ENCODE results near the gene FASTKD2. TPM values are rescaled to one million over a fixed set of nuclear protein-coding genes. Genes with fewer than 3 reads are reported as not detected.
A peak's percentile ranks its signal among the peaks of the same experiment; 100 is the strongest.

FASTKD2 gene
- total and polyA plus RNA-seq, 3 donors from 2014 or later = 15.5 to 28.3 (median 25.0) TPM

GRCh38 chr2:206739271-206739670 lies 26.1 kb upstream of the FASTKD2 start:
- intact Hi-C loops (cut with DNase I; ENCODE audit: low total_unique reads) = no loop called here
- WGBS, 2 donors = 68 to 87% methylated on average over 2 of the region's 2 CpGs

DNA sequence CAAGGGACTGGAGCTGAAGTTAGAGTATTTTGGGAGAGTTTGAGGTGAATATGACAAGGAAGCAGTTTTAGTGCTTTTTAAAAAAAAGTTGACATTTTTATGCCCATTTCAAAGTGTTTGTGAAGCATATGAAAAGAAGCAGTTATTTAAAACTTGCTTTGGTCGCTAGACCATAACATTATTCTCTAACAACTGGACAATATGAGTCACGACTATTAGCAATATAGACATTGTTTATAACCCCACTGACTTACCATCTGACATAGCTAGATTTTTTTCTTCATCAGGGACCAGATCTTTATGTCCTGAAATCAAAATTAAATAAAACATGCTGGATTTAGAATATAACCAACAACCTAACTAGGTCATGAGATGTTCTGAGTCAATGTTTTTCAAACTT lies 24.6 kb upstream of the FASTKD2 start:
- no peak for TF ChIP-seq POLR2A (IDR thresholded peaks at IDR 0.05)
- TF ChIP-seq, protein P1, sequence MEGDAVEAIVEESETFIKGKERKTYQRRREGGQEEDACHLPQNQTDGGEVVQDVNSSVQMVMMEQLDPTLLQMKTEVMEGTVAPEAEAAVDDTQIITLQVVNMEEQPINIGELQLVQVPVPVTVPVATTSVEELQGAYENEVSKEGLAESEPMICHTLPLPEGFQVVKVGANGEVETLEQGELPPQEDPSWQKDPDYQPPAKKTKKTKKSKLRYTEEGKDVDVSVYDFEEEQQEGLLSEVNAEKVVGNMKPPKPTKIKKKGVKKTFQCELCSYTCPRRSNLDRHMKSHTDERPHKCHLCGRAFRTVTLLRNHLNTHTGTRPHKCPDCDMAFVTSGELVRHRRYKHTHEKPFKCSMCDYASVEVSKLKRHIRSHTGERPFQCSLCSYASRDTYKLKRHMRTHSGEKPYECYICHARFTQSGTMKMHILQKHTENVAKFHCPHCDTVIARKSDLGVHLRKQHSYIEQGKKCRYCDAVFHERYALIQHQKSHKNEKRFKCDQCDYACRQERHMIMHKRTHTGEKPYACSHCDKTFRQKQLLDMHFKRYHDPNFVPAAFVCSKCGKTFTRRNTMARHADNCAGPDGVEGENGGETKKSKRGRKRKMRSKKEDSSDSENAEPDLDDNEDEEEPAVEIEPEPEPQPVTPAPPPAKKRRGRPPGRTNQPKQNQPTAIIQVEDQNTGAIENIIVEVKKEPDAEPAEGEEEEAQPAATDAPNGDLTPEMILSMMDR (IDR thresholded peaks at IDR 0.05) = no peak
- WGBS, 2 donors = 61 to 64% methylated on average over 2 of the region's 2 CpGs

More at GRCh38 chr2:206739271-206739670, 26.1 kb upstream of the FASTKD2 start:
- Histone ChIP-seq H3K27ac (no peak overlapping the region), H3K36me3 (ENCODE audit: low read depth, missing control alignments) (no peaks in the 10 kb centered on the region), H3K9me3 (no peaks in the 10 kb centered on the region), H3K4me1 (no peaks in the 10 kb centered on the region), H3K27me3 (no peaks in the 10 kb centered on the region), H3K4me3 (no peak overlapping the region)
- no peak for DNase-seq
- TF ChIP-seq, protein P1 (IDR thresholded peaks at IDR 0.05) = no peak
- TF ChIP-seq POLR2A (IDR thresholded peaks at IDR 0.05) = no peak

DNA sequence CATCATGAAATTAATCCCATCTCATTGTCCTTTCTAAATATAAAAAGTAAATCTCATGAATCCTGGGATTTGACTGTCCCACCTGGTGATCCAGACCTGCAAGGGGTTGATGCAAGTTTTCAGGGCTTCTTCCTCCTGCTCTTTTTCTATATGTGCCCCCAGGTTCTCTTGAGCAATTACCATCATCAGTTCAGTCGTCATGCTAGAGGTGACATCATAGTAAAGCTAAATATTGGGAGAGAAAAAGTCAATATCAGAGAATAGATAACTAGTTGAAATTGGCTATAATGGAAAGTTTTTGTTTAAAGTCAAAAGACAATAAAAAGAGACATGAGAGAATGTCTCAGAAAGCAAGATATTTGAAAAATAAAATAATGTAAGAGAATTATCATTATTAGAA lies 8.6 kb upstream of the FASTKD2 start:
- no peaks in the 10 kb centered on the region for H3K27me3 ChIP-seq
- H3K4me3 ChIP-seq = no peak overlapping the region
- H3K9me3 ChIP-seq = no peaks in the 10 kb centered on the region
- TF ChIP-seq, protein P1 (IDR thresholded peaks at IDR 0.05) = no peak
- no peak for TF ChIP-seq POLR2A (IDR thresholded peaks at IDR 0.05)
- intact Hi-C loops (cut with DNase I; ENCODE audit: low total_unique reads) = no loop called here
- no peaks in the 10 kb centered on the region for H3K4me1 ChIP-seq
- DNase-seq = no peak
- no peaks in the 10 kb centered on the region for H3K36me3 ChIP-seq (ENCODE audit: low read depth, missing control alignments)
- H3K27ac ChIP-seq = no peak overlapping the region
- 67 to 70% methylated on average over 1 of the region's 1 CpG for WGBS, 2 donors

More for the DNA sequence above, 24.6 kb upstream of the FASTKD2 start:
- Histone ChIP-seq H3K9me3 (no peaks in the 10 kb centered on the region), H3K4me3 (no peak overlapping the region), H3K27ac (no peak overlapping the region), H3K4me1 (no peaks in the 10 kb centered on the region), H3K27me3 (no peaks in the 10 kb centered on the region), H3K36me3 (ENCODE audit: low read depth, missing control alignments) (no peaks in the 10 kb centered on the region)
- DNase-seq = no peak
- intact Hi-C loops (cut with DNase I; ENCODE audit: low total_unique reads) = no loop called here

DNA sequence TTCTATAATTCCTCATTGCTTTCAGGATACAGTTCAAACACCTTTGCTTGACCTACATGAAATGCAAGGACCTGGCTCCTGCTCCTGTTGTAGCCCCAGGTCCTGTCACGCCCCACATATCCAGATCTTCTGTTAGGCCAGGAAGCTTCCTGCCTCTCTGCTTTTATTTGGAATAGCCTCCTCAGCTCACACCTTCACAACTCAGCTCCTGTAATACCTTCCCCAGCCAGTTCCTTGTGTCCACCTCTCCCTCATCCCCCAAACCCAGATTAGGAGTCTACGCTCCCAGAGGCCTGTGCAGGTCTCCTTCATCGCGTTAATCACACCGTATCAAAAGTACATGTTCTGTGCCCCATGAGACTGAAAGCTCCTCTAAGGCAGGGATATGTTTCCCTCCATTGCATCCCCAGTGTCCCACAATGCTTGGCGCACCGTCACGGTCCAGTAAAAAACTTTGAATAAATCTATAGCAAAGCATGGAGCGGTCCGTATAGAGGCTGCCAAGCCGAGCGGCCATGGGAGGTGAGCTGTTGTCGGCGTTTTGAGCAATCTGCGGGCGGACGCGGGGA lies 649 bp upstream of the FASTKD2 start:
- WGBS, 2 donors = 5% methylated on average over 18 of the region's 18 CpGs
- Histone ChIP-seq H3K9me3 (no peaks in the 10 kb centered on the region), H3K4me3 (peak overlapping the region; percentile 83 to 95), H3K27ac (peak overlapping the region; percentile 90 to 91), H3K36me3 (ENCODE audit: low read depth, missing control alignments) (no peaks in the 10 kb centered on the region), H3K4me1 (peaks cover 11% of the 10 kb centered on the region), H3K27me3 (no peaks in the 10 kb centered on the region)
- no peak for TF ChIP-seq POLR2A (IDR thresholded peaks at IDR 0.05)
- TF ChIP-seq, protein P1 (IDR thresholded peaks at IDR 0.05) = no peak
- DNase-seq = no peak
- intact Hi-C loops (cut with DNase I; ENCODE audit: low total_unique reads) = no loop called here

Data from testis (tissue), 3 donors.